Endothelial cell of umbilical vein (primary cell): ENCODE measurements around the gene CYFIP1. TPM values are rescaled to one million over a fixed set of nuclear protein-coding genes. Genes with fewer than 3 reads are reported as not detected.

Experiments used
- BruUV-seq: library from RNA; stranded (reverse); fragments of 400-500 nt; replicated peaks from 2 replicates; lab custom pipeline; 2021; lab: Mats Ljungman, UMichigan
- CTCF ChIA-PET: fragments of 300-600, 350-600 bp; sonication (Branson Sonifier 250); formaldehyde crosslinking; loops from one replicate; lab custom pipeline; 2021; ENCODE audit warnings: antibody characterized with exemption, inconsistent platforms; lab: Charles Lee
- POLR2A ChIA-PET: fragments of 300-600, 350-600 bp; sonication (Branson Sonifier 250); formaldehyde crosslinking; loops from one replicate; lab custom pipeline; 2021; ENCODE audit warnings: antibody characterized with exemption, inconsistent platforms; lab: Charles Lee
- DNase-seq: peaks from one replicate; pipeline ENCODE4 v3.0.0-alpha.2; 2011; ENCODE audit warnings: low read depth, low spot score
- FAIRE-seq: peaks from 2 replicates; lab custom pipeline; 2011; peaks lifted over from hg19 to GRCh38; lab: Jason Lieb, UNC
- H2AFZ ChIP-seq: 2 replicates; pipeline ENCODE4 v1.6.0; 2012; ENCODE audit warnings: low read depth, low read length, control low read depth, inconsistent platforms
- H3K27ac ChIP-seq: 2 replicates; pipeline ENCODE4 v1.5.1; 2011; ENCODE audit warnings: low read depth, mild to moderate bottlenecking, control low read depth, low read length, moderate library complexity; ENCODE audit not compliant: insufficient read depth
- H3K27me3 ChIP-seq, 2 experiments: 2 replicates each; pipeline versions ENCODE4 v1.6.0 to v1.6.1; 2011; ENCODE audit warnings: low read length in 2 of 2, mixed read lengths in 1 of 2; ENCODE audit not compliant: control insufficient read depth in 2 of 2, insufficient read depth in 2 of 2
- H3K36me3 ChIP-seq, 2 experiments: 2 replicates in 1 of 2; 3 replicates in 1 of 2; pipeline ENCODE4 v1.5.1; 2011; ENCODE audit warnings: low read length in 2 of 2, mild to moderate bottlenecking in 1 of 2, moderate library complexity in 1 of 2; ENCODE audit not compliant: control insufficient read depth in 2 of 2, insufficient read depth in 2 of 2; ENCODE audit errors: extremely low read depth in 1 of 2
- H3K4me1 ChIP-seq: 3 replicates; pipeline ENCODE4 v1.5.1; 2011; ENCODE audit warnings: mild to moderate bottlenecking, low read length; ENCODE audit not compliant: control insufficient read depth, insufficient read depth; ENCODE audit errors: extremely low read depth
- H3K4me2 ChIP-seq: 2 replicates; pipeline ENCODE4 v1.6.1; 2011; ENCODE audit warnings: low read length, control low read depth, mixed read lengths; ENCODE audit not compliant: insufficient read depth
- H3K4me3 ChIP-seq, 3 experiments: fragments of 200-600 bp in 1 of 3; sonication (generic), shearing (Covaris generic) in 1 of 3; replicated peaks in 1 of 3; 2 replicates each; pipeline ENCODE4 v1.5.1; 2011 to 2016; ENCODE audit warnings: control low read depth in 3 of 3, low read length in 3 of 3, mild to moderate bottlenecking in 2 of 3, inconsistent platforms in 1 of 3, low read depth in 1 of 3, moderate library complexity in 1 of 3; ENCODE audit not compliant: insufficient read depth in 1 of 3
- H3K79me2 ChIP-seq: 2 replicates; pipeline ENCODE4 v1.6.0; 2012; ENCODE audit warnings: low read length, inconsistent platforms; ENCODE audit not compliant: control insufficient read depth, insufficient read depth
- H3K9ac ChIP-seq: replicated peaks from 2 replicates; pipeline ENCODE3; 2011; ENCODE audit warnings: low read length, control low read depth; ENCODE audit not compliant: insufficient read depth; ENCODE audit errors: extremely low read depth
- H3K9me1 ChIP-seq: replicated peaks from 3 replicates; pipeline ENCODE4 v1.6.0; 2011; ENCODE audit warnings: mild to moderate bottlenecking, low read length; ENCODE audit not compliant: control insufficient read depth, insufficient read depth; ENCODE audit errors: extremely low read depth
- H3K9me3 ChIP-seq: replicated peaks from 2 replicates; pipeline ENCODE4 v1.5.1; 2012; ENCODE audit warnings: low read length, inconsistent platforms; ENCODE audit not compliant: control insufficient read depth, insufficient read depth
- H4K20me1 ChIP-seq: replicated peaks from 2 replicates; pipeline ENCODE3; 2011; ENCODE audit warnings: mild to moderate bottlenecking, low read length; ENCODE audit not compliant: control insufficient read depth, insufficient read depth; ENCODE audit errors: extremely low read depth
- EZH2 ChIP-seq: IDR thresholded peaks from 2 replicates; pipeline ENCODE4 v1.6.1; 2012; ENCODE audit warnings: borderline replicate concordance, low read depth, mild to moderate bottlenecking, moderate library complexity, low read length, inconsistent platforms; ENCODE audit not compliant: severe bottlenecking
- FOS ChIP-seq: IDR thresholded peaks from 2 replicates; pipeline ENCODE4 v1.6.1; 2011; ENCODE audit warnings: mild to moderate bottlenecking, low read length, moderate library complexity, borderline replicate concordance; ENCODE audit not compliant: insufficient read depth
- GATA2 ChIP-seq: IDR thresholded peaks from 2 replicates; pipeline ENCODE4 v1.7.0; 2011; ENCODE audit warnings: low read depth, mild to moderate bottlenecking, moderate library complexity, mixed read lengths, low read length; ENCODE audit not compliant: insufficient read length, insufficient read depth
- JUN ChIP-seq: IDR thresholded peaks from 2 replicates; pipeline ENCODE4 v1.6.1; 2011; ENCODE audit warnings: borderline replicate concordance, low read depth; ENCODE audit not compliant: insufficient read length, insufficient read depth
- MYC ChIP-seq: IDR thresholded peaks from one replicate; pipeline ENCODE4 v1.6.1; 2011; ENCODE audit warnings: mild to moderate bottlenecking, low read depth, low read length
- POLR2A ChIP-seq: IDR thresholded peaks from 2 replicates; pipeline ENCODE4 v1.6.1; 2012; ENCODE audit warnings: low read depth, mild to moderate bottlenecking, control low read depth, low read length
- POLR2AphosphoS5 ChIP-seq: IDR thresholded peaks from 2 replicates; pipeline ENCODE4 v1.6.1; 2012; ENCODE audit warnings: low read depth, mild to moderate bottlenecking, control low read depth, low read length, moderate library complexity; ENCODE audit not compliant: insufficient read depth
- dilution Hi-C: fragments of 300-500 bp; cut with MboI; formaldehyde crosslinking; loops from one replicate; pipeline ENCODE4 v1.15.0; 2019; ENCODE audit warnings: low sequenced_read_pairs; ENCODE audit not compliant: extremely low pct_ligation_motif_present
- intact Hi-C: fragments of 100-400 bp; cut with micrococcal nuclease; formaldehyde crosslinking; loops from one replicate; pipeline ENCODE4 v1.10.0; 2022
- polyA plus RNA-seq, 4 experiments: library from polyadenylated mRNA; depleted of rRNA in 3 of 4; stranded (reverse) in 3 of 4; unstranded in 1 of 4; fragments of >200 nt; gene quantifications; 2 replicates each; pipeline versions ENCODE4 v1.2.1 to v1.2.3, GENCODE V29; 2011 to 2012; ENCODE audit warnings: missing spikeins in 1 of 4
- total RNA-seq: library from RNA; stranded (reverse); gene quantifications from 2 replicates; pipeline ENCODE4 v1.2.3, GENCODE V29; 2021
- TF ChIP-seq, protein P1 (sequence below), 2 donors: IDR thresholded peaks; 1 replicate in 1 of 2; 2 replicates in 1 of 2; pipeline ENCODE4 v1.5.1; 2011; ENCODE audit warnings: low read length in 2 of 2, mild to moderate bottlenecking in 2 of 2, moderate library complexity in 2 of 2, control low read depth in 1 of 2, inconsistent platforms in 1 of 2, low read depth in 1 of 2; ENCODE audit not compliant: insufficient read depth in 1 of 2; ENCODE audit errors: extremely low read depth in 1 of 2
- TF ChIP-seq, protein P2 (sequence below): IDR thresholded peaks from 2 replicates; pipeline ENCODE4 v1.6.1; 2011; ENCODE audit not compliant: insufficient read depth, insufficient read length

Gene CYFIP1
- total and polyA plus RNA-seq, 2 donors (not counting 3 experiments of a cell fraction or from before 2014, with no cell fraction given), result 81.4 to 158 TPM

DNA sequence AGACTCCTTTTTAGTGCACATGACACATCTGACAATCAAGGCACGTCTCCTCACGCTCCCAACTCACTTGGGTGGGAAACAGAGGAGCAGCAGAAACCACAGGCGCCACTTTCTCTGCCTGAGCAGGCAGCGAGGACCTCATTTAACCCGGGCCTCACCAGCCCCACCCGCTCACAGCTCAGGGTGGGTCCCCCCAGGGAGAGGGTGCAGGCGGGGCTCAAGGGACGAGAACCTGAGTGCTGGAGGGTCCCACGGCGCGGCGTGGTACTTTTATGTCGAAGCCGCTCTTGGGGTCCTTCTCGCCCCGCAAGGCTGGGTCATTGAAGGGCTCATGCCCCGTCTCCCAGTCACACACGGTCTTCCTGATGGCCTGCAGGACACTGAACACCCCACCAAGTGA, 62.6 kb downstream of the CYFIP1 start:
- Histone ChIP-seq H3K4me1 (no peaks in the 10 kb centered on the region), H3K79me2 (no peaks in the 10 kb centered on the region), H2AFZ (no peak overlapping the region), H3K9me1 (no peaks in the 10 kb centered on the region), H3K4me2 (no peak overlapping the region), H3K27me3 (no peaks in the 10 kb centered on the region), H3K36me3 (peaks cover 3 to 22% of the 10 kb centered on the region in 2 experiments), H3K9me3 (no peaks in the 10 kb centered on the region), H3K4me3 (no peak overlapping the region), H3K27ac (no peak overlapping the region), H3K9ac (no peak overlapping the region), H4K20me1 (no peaks in the 10 kb centered on the region)
- BruUV-seq, result no TSS peak
- dilution Hi-C loops, result no loop called here
- DNase-seq (no peak), FAIRE-seq (no peak)
- ChIA-PET POLR2A (no interaction called here), CTCF (no interaction called here)
- intact Hi-C loops, result no loop called here
- TF ChIP-seq GATA2 (no peak), POLR2A (no peak), MYC (no peak), FOS (no peak), POLR2AphosphoS5 (no peak), JUN (no peak), EZH2 (no peak)
- TF ChIP-seq, protein P1, sequence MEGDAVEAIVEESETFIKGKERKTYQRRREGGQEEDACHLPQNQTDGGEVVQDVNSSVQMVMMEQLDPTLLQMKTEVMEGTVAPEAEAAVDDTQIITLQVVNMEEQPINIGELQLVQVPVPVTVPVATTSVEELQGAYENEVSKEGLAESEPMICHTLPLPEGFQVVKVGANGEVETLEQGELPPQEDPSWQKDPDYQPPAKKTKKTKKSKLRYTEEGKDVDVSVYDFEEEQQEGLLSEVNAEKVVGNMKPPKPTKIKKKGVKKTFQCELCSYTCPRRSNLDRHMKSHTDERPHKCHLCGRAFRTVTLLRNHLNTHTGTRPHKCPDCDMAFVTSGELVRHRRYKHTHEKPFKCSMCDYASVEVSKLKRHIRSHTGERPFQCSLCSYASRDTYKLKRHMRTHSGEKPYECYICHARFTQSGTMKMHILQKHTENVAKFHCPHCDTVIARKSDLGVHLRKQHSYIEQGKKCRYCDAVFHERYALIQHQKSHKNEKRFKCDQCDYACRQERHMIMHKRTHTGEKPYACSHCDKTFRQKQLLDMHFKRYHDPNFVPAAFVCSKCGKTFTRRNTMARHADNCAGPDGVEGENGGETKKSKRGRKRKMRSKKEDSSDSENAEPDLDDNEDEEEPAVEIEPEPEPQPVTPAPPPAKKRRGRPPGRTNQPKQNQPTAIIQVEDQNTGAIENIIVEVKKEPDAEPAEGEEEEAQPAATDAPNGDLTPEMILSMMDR (IDR thresholded peaks at IDR 0.05; ENCODE audit: extremely low read depth in 1 of 2, insufficient read depth in 1 of 2, low read depth in 1 of 2, low read length in 2 of 2), result no peak
- TF ChIP-seq, protein P2, sequence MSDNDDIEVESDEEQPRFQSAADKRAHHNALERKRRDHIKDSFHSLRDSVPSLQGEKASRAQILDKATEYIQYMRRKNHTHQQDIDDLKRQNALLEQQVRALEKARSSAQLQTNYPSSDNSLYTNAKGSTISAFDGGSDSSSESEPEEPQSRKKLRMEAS, result no peak
